ENCODE data around the gene DLX6.

The DLX6 gene

GRCh38 chr7:97005183-97006054, at the start of gene DLX6:
Gene DLX6, plus strand, starts transcription at chr7:97005553. Its CDS starts 425 bp downstream, at chr7:97005978.
- Histone ChIP-seq H3K36me3 (ENCODE audit: control insufficient read depth in 1 of 2, insufficient read depth in 2 of 2, low read length in 2 of 2) (no peaks in the 10 kb centered on the region), H3K4me1 (ENCODE audit: control insufficient read depth in 1 of 2, insufficient read depth in 2 of 2, low read length in 2 of 2) (peaks cover 0 to 31% of the 10 kb centered on the region in 2 donors), H3K4me3 (ENCODE audit: low read depth in 1 of 2, low read length in 2 of 2) (peak within 1 kb of the TSS in 1 of 2 donors; percentile 57), H3K27ac (ENCODE audit: low read length) (no peak within 1 kb of the TSS), H3K27me3 (ENCODE audit: low read depth, low read length) (peaks cover 89% of the 10 kb centered on the region), H3K9me3 (ENCODE audit: control insufficient read depth in 1 of 2, low read length in 2 of 2) (peaks cover 0 to 4% of the 10 kb centered on the region in 2 donors)

- no peak overlapping the region for H3K4me3 ChIP-seq (ENCODE audit: low read depth in 1 of 2, low read length in 2 of 2)
- H3K36me3 ChIP-seq (ENCODE audit: control insufficient read depth in 1 of 2, insufficient read depth in 2 of 2, low read length in 2 of 2): no peaks in the 10 kb centered on the region
- no peak overlapping the region for H3K27ac ChIP-seq (ENCODE audit: low read length)
- no peaks in the 10 kb centered on the region for H3K9me3 ChIP-seq (ENCODE audit: control insufficient read depth in 1 of 2, low read length in 2 of 2)
- H3K27me3 ChIP-seq (ENCODE audit: low read depth, low read length): no peaks in the 10 kb centered on the region
- no peaks in the 10 kb centered on the region for H3K4me1 ChIP-seq (ENCODE audit: control insufficient read depth in 1 of 2, insufficient read depth in 2 of 2, low read length in 2 of 2)
Measured at GRCh38 chr7:96959135-96959534, 46.2 kb upstream of the DLX6 start.

- H3K27me3 ChIP-seq (ENCODE audit: low read depth, low read length): no peaks in the 10 kb centered on the region
- no peaks in the 10 kb centered on the region for H3K36me3 ChIP-seq (ENCODE audit: control insufficient read depth in 1 of 2, insufficient read depth in 2 of 2, low read length in 2 of 2)
- H3K27ac ChIP-seq (ENCODE audit: low read length): no peak overlapping the region
- H3K9me3 ChIP-seq (ENCODE audit: control insufficient read depth in 1 of 2, low read length in 2 of 2): no peaks in the 10 kb centered on the region
- H3K4me1 ChIP-seq (ENCODE audit: control insufficient read depth in 1 of 2, insufficient read depth in 2 of 2, low read length in 2 of 2): no peaks in the 10 kb centered on the region
- no peak overlapping the region for H3K4me3 ChIP-seq (ENCODE audit: low read depth in 1 of 2, low read length in 2 of 2)
Measured at GRCh38 chr7:96962221-96962885, 43.0 kb upstream of the DLX6 start.

- no peak overlapping the region for H3K4me3 ChIP-seq (ENCODE audit: low read depth in 1 of 2, low read length in 2 of 2)
- no peaks in the 10 kb centered on the region for H3K4me1 ChIP-seq (ENCODE audit: control insufficient read depth in 1 of 2, insufficient read depth in 2 of 2, low read length in 2 of 2)
- no peaks in the 10 kb centered on the region for H3K9me3 ChIP-seq (ENCODE audit: control insufficient read depth in 1 of 2, low read length in 2 of 2)
- no peaks in the 10 kb centered on the region for H3K36me3 ChIP-seq (ENCODE audit: control insufficient read depth in 1 of 2, insufficient read depth in 2 of 2, low read length in 2 of 2)
- no peaks in the 10 kb centered on the region for H3K27me3 ChIP-seq (ENCODE audit: low read depth, low read length)
- H3K27ac ChIP-seq (ENCODE audit: low read length): no peak overlapping the region
Measured at GRCh38 chr7:96968981-96969380, 36.4 kb upstream of the DLX6 start.

- Histone ChIP-seq H3K27me3 (ENCODE audit: low read depth, low read length) (no peaks in the 10 kb centered on the region), H3K36me3 (ENCODE audit: control insufficient read depth in 1 of 2, insufficient read depth in 2 of 2, low read length in 2 of 2) (no peaks in the 10 kb centered on the region), H3K4me3 (ENCODE audit: low read depth in 1 of 2, low read length in 2 of 2) (no peak overlapping the region), H3K27ac (ENCODE audit: low read length) (no peak overlapping the region), H3K9me3 (ENCODE audit: control insufficient read depth in 1 of 2, low read length in 2 of 2) (no peaks in the 10 kb centered on the region), H3K4me1 (ENCODE audit: control insufficient read depth in 1 of 2, insufficient read depth in 2 of 2, low read length in 2 of 2) (no peaks in the 10 kb centered on the region)
Measured at GRCh38 chr7:96970739-96971138, 34.6 kb upstream of the DLX6 start.

- no peaks in the 10 kb centered on the region for H3K27me3 ChIP-seq (ENCODE audit: low read depth, low read length)
- no peaks in the 10 kb centered on the region for H3K9me3 ChIP-seq (ENCODE audit: control insufficient read depth in 1 of 2, low read length in 2 of 2)
- no peak overlapping the region for H3K4me3 ChIP-seq (ENCODE audit: low read depth in 1 of 2, low read length in 2 of 2)
- H3K27ac ChIP-seq (ENCODE audit: low read length): no peak overlapping the region
- no peaks in the 10 kb centered on the region for H3K36me3 ChIP-seq (ENCODE audit: control insufficient read depth in 1 of 2, insufficient read depth in 2 of 2, low read length in 2 of 2)
- H3K4me1 ChIP-seq (ENCODE audit: control insufficient read depth in 1 of 2, insufficient read depth in 2 of 2, low read length in 2 of 2): no peaks in the 10 kb centered on the region
Measured at GRCh38 chr7:96973986-96974385, 31.4 kb upstream of the DLX6 start.

- Histone ChIP-seq H3K4me3 (ENCODE audit: low read depth in 1 of 2, low read length in 2 of 2) (no peak overlapping the region), H3K27ac (ENCODE audit: low read length) (no peak overlapping the region), H3K36me3 (ENCODE audit: control insufficient read depth in 1 of 2, insufficient read depth in 2 of 2, low read length in 2 of 2) (no peaks in the 10 kb centered on the region), H3K4me1 (ENCODE audit: control insufficient read depth in 1 of 2, insufficient read depth in 2 of 2, low read length in 2 of 2) (no peaks in the 10 kb centered on the region), H3K9me3 (ENCODE audit: control insufficient read depth in 1 of 2, low read length in 2 of 2) (no peaks in the 10 kb centered on the region), H3K27me3 (ENCODE audit: low read depth, low read length) (no peaks in the 10 kb centered on the region)
Measured at GRCh38 chr7:96976106-96976505, 29.2 kb upstream of the DLX6 start.

- no peaks in the 10 kb centered on the region for H3K36me3 ChIP-seq (ENCODE audit: control insufficient read depth in 1 of 2, insufficient read depth in 2 of 2, low read length in 2 of 2)
- no peaks in the 10 kb centered on the region for H3K27me3 ChIP-seq (ENCODE audit: low read depth, low read length)
- no peaks in the 10 kb centered on the region for H3K4me1 ChIP-seq (ENCODE audit: control insufficient read depth in 1 of 2, insufficient read depth in 2 of 2, low read length in 2 of 2)
- no peak overlapping the region for H3K4me3 ChIP-seq (ENCODE audit: low read depth in 1 of 2, low read length in 2 of 2)
- no peak overlapping the region for H3K27ac ChIP-seq (ENCODE audit: low read length)
- H3K9me3 ChIP-seq (ENCODE audit: control insufficient read depth in 1 of 2, low read length in 2 of 2): no peaks in the 10 kb centered on the region
Measured at GRCh38 chr7:96977445-96977844, 27.9 kb upstream of the DLX6 start.

GRCh38 chr7:96979551-96980276, 25.6 kb upstream of the DLX6 start:
- Histone ChIP-seq H3K9me3 (ENCODE audit: control insufficient read depth in 1 of 2, low read length in 2 of 2) (no peaks in the 10 kb centered on the region), H3K4me1 (ENCODE audit: control insufficient read depth in 1 of 2, insufficient read depth in 2 of 2, low read length in 2 of 2) (no peaks in the 10 kb centered on the region), H3K36me3 (ENCODE audit: control insufficient read depth in 1 of 2, insufficient read depth in 2 of 2, low read length in 2 of 2) (no peaks in the 10 kb centered on the region), H3K27ac (ENCODE audit: low read length) (no peak overlapping the region), H3K4me3 (ENCODE audit: low read depth in 1 of 2, low read length in 2 of 2) (no peak overlapping the region), H3K27me3 (ENCODE audit: low read depth, low read length) (no peaks in the 10 kb centered on the region)

GRCh38 chr7:96982586-96982985, 22.8 kb upstream of the DLX6 start:
- Histone ChIP-seq H3K4me1 (ENCODE audit: control insufficient read depth in 1 of 2, insufficient read depth in 2 of 2, low read length in 2 of 2) (no peaks in the 10 kb centered on the region), H3K27ac (ENCODE audit: low read length) (no peak overlapping the region), H3K9me3 (ENCODE audit: control insufficient read depth in 1 of 2, low read length in 2 of 2) (no peaks in the 10 kb centered on the region), H3K4me3 (ENCODE audit: low read depth in 1 of 2, low read length in 2 of 2) (no peak overlapping the region), H3K27me3 (ENCODE audit: low read depth, low read length) (no peaks in the 10 kb centered on the region), H3K36me3 (ENCODE audit: control insufficient read depth in 1 of 2, insufficient read depth in 2 of 2, low read length in 2 of 2) (no peaks in the 10 kb centered on the region)

GRCh38 chr7:96985992-96986391, 19.4 kb upstream of the DLX6 start:
- Histone ChIP-seq H3K27ac (ENCODE audit: low read length) (no peak overlapping the region), H3K4me3 (ENCODE audit: low read depth in 1 of 2, low read length in 2 of 2) (no peak overlapping the region), H3K4me1 (ENCODE audit: control insufficient read depth in 1 of 2, insufficient read depth in 2 of 2, low read length in 2 of 2) (no peaks in the 10 kb centered on the region), H3K36me3 (ENCODE audit: control insufficient read depth in 1 of 2, insufficient read depth in 2 of 2, low read length in 2 of 2) (no peaks in the 10 kb centered on the region), H3K9me3 (ENCODE audit: control insufficient read depth in 1 of 2, low read length in 2 of 2) (no peaks in the 10 kb centered on the region), H3K27me3 (ENCODE audit: low read depth, low read length) (peaks cover 31% of the 10 kb centered on the region)
